ENCODE results near the gene SH3RF3. TPM values are rescaled to one million over a fixed set of nuclear protein-coding genes. Genes with fewer than 3 reads are reported as not detected.

SH3RF3 gene
- total and polyA plus RNA-seq, 9 of the 15 experiments (the other 6 are each of a cell fraction or from before 2014, with no cell fraction given), result 0.02 TPM; not detected in 8

- TF ChIP-seq ZNF280B (CRISPR knock-in tag; IDR thresholded peaks at IDR 0.05) (no peak), MXI1 (IDR thresholded peaks at IDR 0.05; ENCODE audit: low read depth, low read length) (no peak), ASH1L (IDR thresholded peaks at IDR 0.05; ENCODE audit: borderline replicate concordance, low read depth, partially characterized antibody) (no peak), ZNF512 (tag; IDR thresholded peaks at IDR 0.05) (no peak)
Measured at GRCh38 chr2:109352056-109352897, 223.3 kb downstream of the SH3RF3 start (continued).
